CD14-positive monocyte (primary cell): ENCODE results near the gene LMX1B. TPM values are rescaled to one million over a fixed set of nuclear protein-coding genes. Genes with fewer than 3 reads are reported as not detected.

Source experiments
- DNase-seq, 3 donors: peaks; one replicate each; pipeline ENCODE4 v3.0.0-alpha.2; 2011 to 2022
- H2AFZ ChIP-seq: 2 replicates; pipeline ENCODE4 v1.6.0; 2012; ENCODE audit warnings: mild to moderate bottlenecking, low read depth, low read length, inconsistent platforms; ENCODE audit not compliant: insufficient read depth, poor library complexity, severe bottlenecking
- H3K27ac ChIP-seq, 2 donors: 1 replicate in 1 of 2; 2 replicates in 1 of 2; pipeline ENCODE4 v1.5.1; 2012 to 2013; ENCODE audit warnings: low read length in 2 of 2, control low read depth in 1 of 2, inconsistent platforms in 1 of 2, low read depth in 1 of 2, mild to moderate bottlenecking in 1 of 2
- H3K27me3 ChIP-seq, 2 donors: one replicate each; pipeline versions ENCODE4 v1.6.0 to v1.6.1; 2011 to 2013; ENCODE audit warnings: low read length in 2 of 2; ENCODE audit not compliant: control insufficient read depth in 2 of 2, insufficient read depth in 2 of 2
- H3K36me3 ChIP-seq, 2 donors: replicated peaks in 1 of 2; 1 replicate in 1 of 2; 2 replicates in 1 of 2; pipeline versions ENCODE4 v1.5.1 to v1.6.1; 2012 to 2013; ENCODE audit warnings: low read length in 2 of 2, control low read depth in 1 of 2, inconsistent platforms in 1 of 2, mild to moderate bottlenecking in 1 of 2; ENCODE audit not compliant: insufficient read depth in 2 of 2, control insufficient read depth in 1 of 2
- H3K4me1 ChIP-seq, 2 donors: 1 replicate in 1 of 2; 2 replicates in 1 of 2; pipeline versions ENCODE4 v1.5.1 to v1.6.1; 2012 to 2013; ENCODE audit warnings: low read length in 2 of 2, control low read depth in 1 of 2, inconsistent platforms in 1 of 2, mild to moderate bottlenecking in 1 of 2, moderate library complexity in 1 of 2; ENCODE audit not compliant: insufficient read depth in 2 of 2, control insufficient read depth in 1 of 2
- H3K4me2 ChIP-seq: replicated peaks from 2 replicates; pipeline ENCODE3; 2012; ENCODE audit warnings: low read length, moderate library complexity, mild to moderate bottlenecking; ENCODE audit not compliant: poor library complexity, severe bottlenecking; ENCODE audit errors: extremely low read depth
- H3K4me3 ChIP-seq, 3 experiments: fragments of 200-600 bp in 1 of 3; sonication (generic) in 1 of 3; replicated peaks in 1 of 3; 1 replicate in 2 of 3; 2 replicates in 1 of 3; pipeline ENCODE4 v1.5.1; 2011 to 2013; ENCODE audit warnings: low read length in 3 of 3, mild to moderate bottlenecking in 3 of 3, control low read depth in 2 of 3, low read depth in 2 of 3, inconsistent platforms in 1 of 3, moderate library complexity in 1 of 3
- H3K79me2 ChIP-seq: 2 replicates; pipeline ENCODE4 v1.6.0; 2012; ENCODE audit warnings: mild to moderate bottlenecking, control low read depth, inconsistent platforms, low read length, moderate library complexity; ENCODE audit not compliant: insufficient read depth
- H3K9ac ChIP-seq: 2 replicates; pipeline ENCODE4 v1.6.0; 2017; ENCODE audit warnings: low read length, mild to moderate bottlenecking; ENCODE audit not compliant: insufficient read depth, poor library complexity, severe bottlenecking
- H3K9me3 ChIP-seq, 2 donors: replicated peaks in 1 of 2; 1 replicate in 1 of 2; 2 replicates in 1 of 2; pipeline versions ENCODE4 v1.5.1 to v1.6.1; 2012 to 2013; ENCODE audit warnings: low read length in 2 of 2, control low read depth in 1 of 2; ENCODE audit not compliant: control insufficient read depth in 1 of 2, insufficient read depth in 1 of 2
- H4K20me1 ChIP-seq: 2 replicates; pipeline ENCODE4 v1.6.0; 2012; ENCODE audit warnings: mild to moderate bottlenecking, low read length, control low read depth, moderate library complexity; ENCODE audit not compliant: insufficient read depth
- H3K27ac Mint-ChIP-seq, 7 donors: one replicate each; pipeline ENCODE4 v1.8.0; 2020; ENCODE audit warnings: mild to moderate bottlenecking in 7 of 7, mixed read lengths in 7 of 7, moderate library complexity in 6 of 7, inconsistent platforms in 2 of 7
- H3K27me3 Mint-ChIP-seq, 3 donors: one replicate each; pipeline ENCODE4 v1.8.0; 2021 to 2022; ENCODE audit warnings: low read depth in 3 of 3, mild to moderate bottlenecking in 3 of 3, mixed read lengths in 3 of 3, moderate library complexity in 3 of 3, inconsistent platforms in 1 of 3
- H3K36me3 Mint-ChIP-seq, 2 donors: one replicate each; pipeline ENCODE4 v1.8.0; 2020; ENCODE audit warnings: mixed read lengths in 2 of 2, inconsistent platforms in 1 of 2, mild to moderate bottlenecking in 1 of 2
- H3K4me1 Mint-ChIP-seq: one replicate; pipeline ENCODE4 v1.8.0; 2020; ENCODE audit warnings: mild to moderate bottlenecking, mixed read lengths
- H3K4me3 Mint-ChIP-seq, 2 donors: one replicate each; pipeline ENCODE4 v1.8.0; 2020; ENCODE audit warnings: mild to moderate bottlenecking in 2 of 2, mixed read lengths in 2 of 2, moderate library complexity in 1 of 2
- H3K9me3 Mint-ChIP-seq, 7 donors: one replicate each; pipeline ENCODE4 v1.8.0; 2020 to 2022; ENCODE audit warnings: mixed read lengths in 7 of 7, mild to moderate bottlenecking in 6 of 7, moderate library complexity in 6 of 7, inconsistent platforms in 2 of 7
- WGBS: methylation state at CpG from one replicate; pipeline ENCODE4 v1.1.5; 2013; ENCODE audit warnings: missing lambda C conversion rate; ENCODE audit not compliant: insufficient coverage; 5-methylcytosine and 5-hydroxymethylcytosine counted together
- intact Hi-C, 2 donors: fragments of 100-400 bp; cut with micrococcal nuclease; formaldehyde crosslinking; loops; one replicate each; pipeline versions ENCODE4 v1.15.0 to v1.15.1; 2023
- polyA plus RNA-seq, 3 donors: library from polyadenylated mRNA; depleted of rRNA in 1 of 3; unstranded in 2 of 3; stranded (reverse) in 1 of 3; fragments of 300-500 nt in 2 of 3; fragments of >200 nt in 1 of 3; fragmentation: Illumina TruSeq in 2 of 3; gene quantifications; 1 replicate in 2 of 3; 2 replicates in 1 of 3; pipeline ENCODE4 v1.2.3, GENCODE V29; 2012 to 2021
- TF ChIP-seq, protein P1 (sequence below): fragments of 200-600 bp; IDR thresholded peaks from one replicate; pipeline ENCODE4 v1.8.0; 2022; ENCODE audit warnings: antibody characterized with exemption, mild to moderate bottlenecking

LMX1B gene
- polyA plus RNA-seq, 3 donors = not detected

DNA sequence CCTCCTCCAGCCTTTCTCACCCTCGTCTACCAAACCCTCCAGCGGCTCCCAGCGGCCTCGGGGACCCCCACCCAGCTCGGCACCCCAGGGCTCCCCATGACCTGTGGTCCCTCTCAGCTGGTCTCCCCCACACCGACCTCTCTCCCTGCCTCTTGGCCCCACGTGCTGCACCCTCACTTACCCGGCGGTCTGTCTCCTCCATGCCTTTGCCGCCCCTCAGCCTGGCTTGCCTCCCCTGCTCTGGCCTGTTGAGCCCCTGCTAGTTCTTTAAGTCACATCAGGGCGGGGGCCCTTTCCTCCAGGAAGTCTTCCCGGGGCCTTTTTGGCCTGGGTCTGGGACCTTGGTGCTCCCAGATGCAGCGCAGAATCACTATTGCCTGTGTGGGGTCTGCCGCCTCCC is 81.5 kb downstream of the LMX1B start:
- Histone ChIP-seq H4K20me1 (no peaks in the 10 kb centered on the region), H3K9ac (no peak overlapping the region), H3K4me2 (no peak overlapping the region), H3K27me3 (no peaks in the 10 kb centered on the region), H3K27ac (no peak overlapping the region), H3K4me1 (no peaks in the 10 kb centered on the region), H3K9me3 (no peaks in the 10 kb centered on the region), H3K36me3 (no peaks in the 10 kb centered on the region), H2AFZ (no peak overlapping the region), H3K4me3 (no peak overlapping the region), H3K79me2 (no peaks in the 10 kb centered on the region)
- no peak for DNase-seq
- Mint-ChIP-seq H3K4me1 (no peaks in the 10 kb centered on the region), H3K9me3 (no peaks in the 10 kb centered on the region), H3K27ac (peak overlapping the region in 1 of 7 donors; percentile 7), H3K4me3 (no peak overlapping the region), H3K27me3 (peaks cover 11 to 20% (median 15%) of the 10 kb centered on the region in 3 donors), H3K36me3 (no peaks in the 10 kb centered on the region)
- intact Hi-C loops = no loop called here
- TF ChIP-seq, protein P1, sequence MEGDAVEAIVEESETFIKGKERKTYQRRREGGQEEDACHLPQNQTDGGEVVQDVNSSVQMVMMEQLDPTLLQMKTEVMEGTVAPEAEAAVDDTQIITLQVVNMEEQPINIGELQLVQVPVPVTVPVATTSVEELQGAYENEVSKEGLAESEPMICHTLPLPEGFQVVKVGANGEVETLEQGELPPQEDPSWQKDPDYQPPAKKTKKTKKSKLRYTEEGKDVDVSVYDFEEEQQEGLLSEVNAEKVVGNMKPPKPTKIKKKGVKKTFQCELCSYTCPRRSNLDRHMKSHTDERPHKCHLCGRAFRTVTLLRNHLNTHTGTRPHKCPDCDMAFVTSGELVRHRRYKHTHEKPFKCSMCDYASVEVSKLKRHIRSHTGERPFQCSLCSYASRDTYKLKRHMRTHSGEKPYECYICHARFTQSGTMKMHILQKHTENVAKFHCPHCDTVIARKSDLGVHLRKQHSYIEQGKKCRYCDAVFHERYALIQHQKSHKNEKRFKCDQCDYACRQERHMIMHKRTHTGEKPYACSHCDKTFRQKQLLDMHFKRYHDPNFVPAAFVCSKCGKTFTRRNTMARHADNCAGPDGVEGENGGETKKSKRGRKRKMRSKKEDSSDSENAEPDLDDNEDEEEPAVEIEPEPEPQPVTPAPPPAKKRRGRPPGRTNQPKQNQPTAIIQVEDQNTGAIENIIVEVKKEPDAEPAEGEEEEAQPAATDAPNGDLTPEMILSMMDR = no peak
- WGBS = 81% methylated on average over 14 of the region's 14 CpGs

GRCh38 chr9:126695701-126696400 is 82.1 kb downstream of the LMX1B start:
- no peaks in the 10 kb centered on the region for H3K4me1 Mint-ChIP-seq
- no peaks in the 10 kb centered on the region for H3K9me3 ChIP-seq
- intact Hi-C loops = no loop called here
- no peak overlapping the region for H2AFZ ChIP-seq
- no peak overlapping the region for H3K9ac ChIP-seq
- H3K4me1 ChIP-seq = no peaks in the 10 kb centered on the region
- DNase-seq = no peak
- no peak overlapping the region for H3K27ac ChIP-seq
- no peaks in the 10 kb centered on the region for H3K36me3 ChIP-seq
- no peaks in the 10 kb centered on the region for H3K36me3 Mint-ChIP-seq
- peaks cover 10 to 20% (median 14%) of the 10 kb centered on the region in 3 donors for H3K27me3 Mint-ChIP-seq
- H4K20me1 ChIP-seq = no peaks in the 10 kb centered on the region
- WGBS = 89% methylated on average over 19 of the region's 22 CpGs
- TF ChIP-seq, protein P1 = no peak
- no peaks in the 10 kb centered on the region for H3K27me3 ChIP-seq
- H3K9me3 Mint-ChIP-seq = no peaks in the 10 kb centered on the region
- H3K4me3 Mint-ChIP-seq = no peak overlapping the region
- no peak overlapping the region for H3K4me2 ChIP-seq
- no peak overlapping the region for H3K4me3 ChIP-seq
- no peak overlapping the region for H3K27ac Mint-ChIP-seq
- no peaks in the 10 kb centered on the region for H3K79me2 ChIP-seq
